GM19467 (cell line): ENCODE measurements around the gene MAPK8IP3.
"Not testable (repeated sequence)": the region's sequence is repeated elsewhere in the genome, so short reads cannot be mapped to it uniquely, and the experiment has no call there.

Source experiments
- ATAC-seq: cut with Tn5 transposase; IDR thresholded peaks from one replicate; pipeline ENCODE4 v1.9.1; 2021; ENCODE audit warnings: mild to moderate bottlenecking, moderate library complexity; ENCODE audit not compliant: unreplicated experiment

The MAPK8IP3 gene

GRCh38 chr16:1678500-1679098, 27.4 kb upstream of the MAPK8IP3 start:
- no peak for ATAC-seq

- ATAC-seq: no peak
These were observed 25.6 kb upstream of the MAPK8IP3 start for GRCh38 chr16:1680361-1680760.

- no peak for ATAC-seq
These were observed 25.0 kb upstream of the MAPK8IP3 start for GRCh38 chr16:1681032-1681431.

GRCh38 chr16:1687427-1688316, 18.3 kb upstream of the MAPK8IP3 start:
- ATAC-seq: no peak

GRCh38 chr16:1688807-1689560, 17.0 kb upstream of the MAPK8IP3 start:
- ATAC-seq: no peak

- no peak for ATAC-seq
These were observed 16.1 kb upstream of the MAPK8IP3 start for GRCh38 chr16:1689853-1690252.

- ATAC-seq: no peak
These were observed 15.2 kb upstream of the MAPK8IP3 start for GRCh38 chr16:1690810-1691209.

- no peak for ATAC-seq
These were observed 14.7 kb upstream of the MAPK8IP3 start for GRCh38 chr16:1691276-1691675.

- ATAC-seq: no peak
These were observed 14.0 kb upstream of the MAPK8IP3 start for GRCh38 chr16:1691956-1692355.

- no peak for ATAC-seq
These were observed 9.1 kb upstream of the MAPK8IP3 start for GRCh38 chr16:1696863-1697262.

GRCh38 chr16:1698680-1699079, 7.3 kb upstream of the MAPK8IP3 start:
- no peak for ATAC-seq

GRCh38 chr16:1700246-1700645, 5.7 kb upstream of the MAPK8IP3 start:
- no peak for ATAC-seq

- no peak for ATAC-seq
These were observed 4.6 kb upstream of the MAPK8IP3 start for GRCh38 chr16:1701216-1701878.

- ATAC-seq: not testable (repeated sequence)
These were observed 689 bp upstream of the MAPK8IP3 start for GRCh38 chr16:1705324-1705687.

GRCh38 chr16:1706386-1707192, 594 bp downstream of the MAPK8IP3 start:
- ATAC-seq: peak; percentile 1

- ATAC-seq: no peak
These were observed 1.3 kb downstream of the MAPK8IP3 start for GRCh38 chr16:1707193-1707790.

- ATAC-seq: no peak
These were observed 2.2 kb downstream of the MAPK8IP3 start for GRCh38 chr16:1708083-1708767.

GRCh38 chr16:1708768-1709180, 2.8 kb downstream of the MAPK8IP3 start:
- no peak for ATAC-seq

- no peak for ATAC-seq
These were observed 3.4 kb downstream of the MAPK8IP3 start for GRCh38 chr16:1709356-1709755.
